ENCODE data around the gene PPARA. TPM values are rescaled to one million over a fixed set of nuclear protein-coding genes. Genes with fewer than 3 reads are reported as not detected.
A peak's percentile ranks its signal among the peaks of the same experiment; 100 is the strongest.

Gene PPARA
- total RNA-seq, 2 donors from 2014 or later = 48.4 to 67.1 TPM

- no peak overlapping the region for H3K27ac ChIP-seq
- no peak overlapping the region for H3K4me3 ChIP-seq
- H3K36me3 ChIP-seq = peaks cover 95% of the 10 kb centered on the region
- no peaks in the 10 kb centered on the region for H3K27me3 ChIP-seq
- no peaks in the 10 kb centered on the region for H3K9me3 ChIP-seq
- H3K4me1 ChIP-seq = peaks cover 0 to 9% of the 10 kb centered on the region in 2 donors
- no peak for TF ChIP-seq CTCF (IDR thresholded peaks at IDR 0.05)
- no peak for DNase-seq (ENCODE audit: low spot score)
Observed at GRCh38 chr22:46280999-46281623, 130.8 kb downstream of the PPARA start.

- Histone ChIP-seq H3K27ac (no peak overlapping the region), H3K4me3 (no peak overlapping the region), H3K4me1 (peaks cover 0 to 9% of the 10 kb centered on the region in 2 donors), H3K9me3 (no peaks in the 10 kb centered on the region), H3K27me3 (no peaks in the 10 kb centered on the region), H3K36me3 (peaks cover 96% of the 10 kb centered on the region)
- no peak for TF ChIP-seq CTCF (IDR thresholded peaks at IDR 0.05)
- DNase-seq (ENCODE audit: low spot score) = no peak
Observed at GRCh38 chr22:46281866-46282678, 131.7 kb downstream of the PPARA start.

GRCh38 chr22:46286006-46286405 lies 135.7 kb downstream of the PPARA start:
- H3K4me1 ChIP-seq = peaks cover 0 to 31% of the 10 kb centered on the region in 2 donors
- DNase-seq (ENCODE audit: low spot score) = no peak
- no peaks in the 10 kb centered on the region for H3K27me3 ChIP-seq
- H3K36me3 ChIP-seq = peaks cover 68% of the 10 kb centered on the region
- H3K27ac ChIP-seq = no peak overlapping the region
- H3K4me3 ChIP-seq = no peak overlapping the region
- no peaks in the 10 kb centered on the region for H3K9me3 ChIP-seq
- TF ChIP-seq CTCF (IDR thresholded peaks at IDR 0.05) = no peak

- Histone ChIP-seq H3K27ac (peak overlapping the region; percentile 77 to 84), H3K27me3 (no peaks in the 10 kb centered on the region), H3K9me3 (no peaks in the 10 kb centered on the region), H3K36me3 (peaks cover 60% of the 10 kb centered on the region), H3K4me1 (peaks cover 0 to 36% of the 10 kb centered on the region in 2 donors), H3K4me3 (peak overlapping the region in 1 of 2 donors; percentile 25)
- TF ChIP-seq CTCF (IDR thresholded peaks at IDR 0.05) = no peak
- DNase-seq (ENCODE audit: low spot score) = no peak
Observed at GRCh38 chr22:46286941-46287872, 136.9 kb downstream of the PPARA start.

- H3K4me3 ChIP-seq = peak overlapping the region in 1 of 2 donors; percentile 25
- peak overlapping the region; percentile 77 to 84 for H3K27ac ChIP-seq
- H3K27me3 ChIP-seq = no peaks in the 10 kb centered on the region
- no peak for DNase-seq (ENCODE audit: low spot score)
- H3K9me3 ChIP-seq = no peaks in the 10 kb centered on the region
- peaks cover 60% of the 10 kb centered on the region for H3K36me3 ChIP-seq
- TF ChIP-seq CTCF (IDR thresholded peaks at IDR 0.05) = no peak
- peaks cover 0 to 36% of the 10 kb centered on the region in 2 donors for H3K4me1 ChIP-seq
Observed at GRCh38 chr22:46287873-46288751, 137.8 kb downstream of the PPARA start.
